GM23248 (cell line): ENCODE results near the gene P4HA3.
"Not testable (repeated sequence)": the region's sequence is repeated elsewhere in the genome, so short reads cannot be mapped to it uniquely, and the experiment has no call there.

Experiments used
- EZH2 ChIP-seq: fragments of 200-600 bp; sonication (generic); IDR thresholded peaks from 2 replicates; pipeline ENCODE4 v1.6.1; 2018; ENCODE audit warnings: antibody characterized with exemption, mild to moderate bottlenecking; ENCODE audit not compliant: insufficient read depth, poor library complexity, severe bottlenecking
- EZH2phosphoT487 ChIP-seq: fragments of 200-600 bp; sonication (generic); IDR thresholded peaks from 2 replicates; pipeline ENCODE4 v1.6.1; 2018; ENCODE audit warnings: antibody characterized with exemption, moderate library complexity, mild to moderate bottlenecking, low read depth; ENCODE audit not compliant: insufficient read depth

DNA sequence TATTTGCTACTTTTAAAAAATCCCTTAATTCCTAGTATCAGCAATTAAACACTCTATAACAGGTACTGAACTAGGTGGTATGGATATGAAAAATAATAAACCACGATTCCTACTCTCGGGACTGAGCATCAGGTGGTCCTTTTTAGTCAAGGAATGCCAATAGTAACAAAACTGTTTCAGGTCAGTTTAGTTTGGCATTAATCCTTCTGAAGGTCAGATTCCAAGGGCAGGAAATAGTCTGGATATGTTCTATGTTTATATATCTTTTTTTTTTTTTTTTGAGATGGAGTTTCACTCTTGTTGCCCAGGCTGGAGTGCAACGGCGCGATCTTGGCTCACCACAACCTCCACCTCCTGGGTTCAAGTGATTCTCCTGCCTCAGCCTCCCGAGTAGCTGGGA, 19.6 kb upstream of the P4HA3 start:
- TF ChIP-seq EZH2, EZH2phosphoT487: not testable (repeated sequence)
